ENCODE results near the gene PDZD4. TPM values are rescaled to one million over a fixed set of nuclear protein-coding genes. Genes with fewer than 3 reads are reported as not detected.

PDZD4 gene
- total RNA-seq, 1 experiment from 2014 or later, result 120 TPM

GRCh38 chrX:153832728-153833127 lies 2.4 kb upstream of the PDZD4 start (continued):
- no peak for TF ChIP-seq ATF6 (CRISPR knock-in tag; IDR thresholded peaks at IDR 0.05)
- no peak for TF ChIP-seq ZNF532 (CRISPR knock-in tag; IDR thresholded peaks at IDR 0.05; ENCODE audit: borderline replicate concordance)

DNA sequence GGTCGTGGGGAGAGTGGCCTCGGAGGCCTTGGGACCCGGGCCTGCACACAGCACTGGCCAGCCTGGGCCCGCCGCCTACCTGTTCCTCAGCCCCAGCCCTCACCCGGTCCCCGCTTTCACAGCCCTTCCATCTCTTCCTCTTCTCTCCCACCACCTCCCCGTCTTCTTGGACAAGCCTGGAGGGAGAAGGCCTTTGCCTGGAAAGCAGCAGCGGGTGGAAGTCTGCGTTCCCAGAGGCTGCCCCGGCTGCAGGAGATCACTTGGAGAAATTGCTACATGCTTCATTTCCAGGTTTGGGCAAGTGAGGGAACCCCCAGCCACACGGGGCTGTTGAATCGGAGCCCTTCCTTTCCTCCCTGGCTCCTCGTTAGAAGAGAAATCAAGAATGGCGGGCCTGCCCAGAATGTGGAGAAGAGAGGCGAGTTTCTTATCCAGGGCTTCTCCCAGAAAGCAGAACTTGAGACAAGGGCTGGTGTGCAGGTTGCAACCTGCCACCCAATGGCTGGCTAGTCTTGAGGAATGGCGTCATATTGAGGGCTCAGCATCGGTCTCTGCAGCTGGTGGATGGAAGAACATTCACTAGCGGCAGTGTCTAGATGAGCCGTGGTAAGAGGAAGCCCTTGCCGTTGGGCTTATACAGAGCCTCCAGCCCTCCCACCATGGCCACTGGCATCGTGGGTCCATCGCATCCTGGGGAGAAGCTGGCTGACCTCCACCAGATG lies 1.2 kb upstream of the PDZD4 start:
- H3K4me1 Mint-ChIP-seq, result peaks cover 27% of the 10 kb centered on the region
- H3K36me3 Mint-ChIP-seq, result peaks cover 7% of the 10 kb centered on the region; the same call in 1 of the 2 replicates
- TF ChIP-seq ZNF219 (CRISPR knock-in tag; IDR thresholded peaks at IDR 0.05; ENCODE audit: borderline replicate concordance), result no peak
- no peak for TF ChIP-seq ATF3 (CRISPR knock-in tag; conservative IDR thresholded peaks at IDR 0.05)
- TF ChIP-seq, protein P1, sequence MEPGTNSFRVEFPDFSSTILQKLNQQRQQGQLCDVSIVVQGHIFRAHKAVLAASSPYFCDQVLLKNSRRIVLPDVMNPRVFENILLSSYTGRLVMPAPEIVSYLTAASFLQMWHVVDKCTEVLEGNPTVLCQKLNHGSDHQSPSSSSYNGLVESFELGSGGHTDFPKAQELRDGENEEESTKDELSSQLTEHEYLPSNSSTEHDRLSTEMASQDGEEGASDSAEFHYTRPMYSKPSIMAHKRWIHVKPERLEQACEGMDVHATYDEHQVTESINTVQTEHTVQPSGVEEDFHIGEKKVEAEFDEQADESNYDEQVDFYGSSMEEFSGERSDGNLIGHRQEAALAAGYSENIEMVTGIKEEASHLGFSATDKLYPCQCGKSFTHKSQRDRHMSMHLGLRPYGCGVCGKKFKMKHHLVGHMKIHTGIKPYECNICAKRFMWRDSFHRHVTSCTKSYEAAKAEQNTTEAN (CRISPR knock-in tag; IDR thresholded peaks at IDR 0.05), result no peak
- no peak for TF ChIP-seq IRF1 (CRISPR knock-in tag; IDR thresholded peaks at IDR 0.05)
- H3K27ac Mint-ChIP-seq, result no peak overlapping the region
- ATAC-seq (peak; percentile 5; the same call in 1 of the 2 replicates), DNase-seq (ENCODE audit: low spot score) (no peak)
- peak overlapping the region; percentile 70 for H3K4me3 Mint-ChIP-seq
- ChIA-PET POLR2A (no interaction called here), CTCF (no interaction called here)
- no peaks in the 10 kb centered on the region for H3K9me3 Mint-ChIP-seq
- H3K27me3 Mint-ChIP-seq (ENCODE audit: low read depth), result peaks cover 3% of the 10 kb centered on the region; the same call in 1 of the 2 replicates

DNA sequence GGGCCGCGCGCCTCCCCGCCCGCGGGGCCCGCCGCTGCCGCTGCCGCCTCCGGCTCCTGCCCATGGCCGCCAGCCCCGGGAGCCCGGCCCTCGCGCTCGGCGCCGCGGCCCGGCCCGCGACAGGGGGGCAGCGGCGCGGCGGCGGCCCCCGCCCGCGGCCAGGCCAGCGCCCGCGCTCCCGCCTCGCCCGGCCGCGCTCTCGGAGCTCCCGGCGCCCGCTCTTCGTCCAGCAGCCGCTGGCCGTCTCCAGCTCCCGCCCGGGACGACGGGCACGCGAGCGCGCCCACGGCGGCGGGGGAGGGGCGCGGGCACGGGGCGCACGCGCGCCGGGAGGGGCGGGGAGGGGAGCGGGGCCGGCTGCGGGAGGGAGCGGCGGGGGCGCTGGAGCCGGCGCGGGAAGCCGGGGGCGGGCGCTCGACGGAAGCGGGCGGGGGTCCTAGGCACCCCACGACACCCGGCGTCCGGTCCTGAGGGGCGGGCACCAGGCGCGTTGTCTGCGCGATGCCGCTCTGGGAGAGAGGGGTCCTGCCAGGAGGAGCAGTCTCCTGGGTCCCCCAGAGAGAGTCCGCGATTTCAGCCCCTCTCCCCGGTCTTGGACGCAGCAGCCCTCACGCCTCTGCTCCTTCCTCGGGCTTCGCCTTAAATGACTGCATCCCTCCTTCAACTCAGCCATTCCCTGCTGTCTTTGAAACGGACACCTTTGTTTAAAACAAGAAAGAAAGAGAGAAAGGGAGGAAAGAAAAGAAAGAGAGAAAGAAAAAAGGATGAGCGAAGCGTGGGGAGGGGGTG lies 490 bp upstream of the PDZD4 start:
- DNase-seq (ENCODE audit: low spot score) (no peak), ATAC-seq (peak; percentile 18; the same call in 1 of the 2 replicates)
- Mint-ChIP-seq H3K9me3 (no peaks in the 10 kb centered on the region), H3K4me1 (peaks cover 31% of the 10 kb centered on the region), H3K36me3 (peaks cover 7% of the 10 kb centered on the region; the same call in 1 of the 2 replicates), H3K4me3 (peak overlapping the region; percentile 70), H3K27me3 (ENCODE audit: low read depth) (peaks cover 3% of the 10 kb centered on the region; the same call in 1 of the 2 replicates), H3K27ac (no peak overlapping the region)
- CTCF ChIA-PET, result no interaction called here
- POLR2A ChIA-PET, result no interaction called here
- TF ChIP-seq, protein P2, sequence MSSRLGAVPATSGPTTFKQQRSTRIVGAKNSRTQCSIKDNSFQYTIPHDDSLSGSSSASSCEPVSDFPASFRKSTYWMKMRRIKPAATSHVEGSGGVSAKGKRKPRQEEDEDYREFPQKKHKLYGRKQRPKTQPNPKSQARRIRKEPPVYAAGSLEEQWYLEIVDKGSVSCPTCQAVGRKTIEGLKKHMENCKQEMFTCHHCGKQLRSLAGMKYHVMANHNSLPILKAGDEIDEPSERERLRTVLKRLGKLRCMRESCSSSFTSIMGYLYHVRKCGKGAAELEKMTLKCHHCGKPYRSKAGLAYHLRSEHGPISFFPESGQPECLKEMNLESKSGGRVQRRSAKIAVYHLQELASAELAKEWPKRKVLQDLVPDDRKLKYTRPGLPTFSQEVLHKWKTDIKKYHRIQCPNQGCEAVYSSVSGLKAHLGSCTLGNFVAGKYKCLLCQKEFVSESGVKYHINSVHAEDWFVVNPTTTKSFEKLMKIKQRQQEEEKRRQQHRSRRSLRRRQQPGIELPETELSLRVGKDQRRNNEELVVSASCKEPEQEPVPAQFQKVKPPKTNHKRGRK (CRISPR knock-in tag; IDR thresholded peaks at IDR 0.05; ENCODE audit: borderline replicate concordance), result no peak
- TF ChIP-seq NR1H2 (CRISPR knock-in tag; IDR thresholded peaks at IDR 0.05), result no peak
- no peak for TF ChIP-seq ARID4B (CRISPR knock-in tag; IDR thresholded peaks at IDR 0.05; ENCODE audit: borderline replicate concordance)
- no peak for TF ChIP-seq USF1 (CRISPR knock-in tag; IDR thresholded peaks at IDR 0.05)
- no peak for TF ChIP-seq NFYB (CRISPR knock-in tag; conservative IDR thresholded peaks at IDR 0.05; ENCODE audit: low read depth)
- no peak for TF ChIP-seq IRF2 (CRISPR knock-in tag; IDR thresholded peaks at IDR 0.05; ENCODE audit: borderline replicate concordance, low read depth)

Data from WTC11 (cell line).